GM12878 (cell line): ENCODE data around the gene SRL.

Experiments used
- MTA3 ChIP-seq: IDR thresholded peaks from 2 replicates; pipeline ENCODE4 v1.6.1; 2012; ENCODE audit warnings: low read length, inconsistent platforms, borderline replicate concordance
- POLR2AphosphoS5 ChIP-seq: IDR thresholded peaks from 2 replicates; pipeline ENCODE4 v1.6.1; 2011; ENCODE audit warnings: mild to moderate bottlenecking, low read length, inconsistent platforms
- SIN3A ChIP-seq: IDR thresholded peaks from 2 replicates; pipeline ENCODE4 v1.6.1; 2012; ENCODE audit warnings: low read depth, low read length, improper control_type of control experiment
- TF ChIP-seq, protein P1 (sequence below), 3 experiments: IDR thresholded peaks in 2 of 3; conservative IDR thresholded peaks in 1 of 3; 2 replicates each; pipeline ENCODE4 v1.5.1; 2011; ENCODE audit warnings: low read depth in 3 of 3, low read length in 3 of 3, mild to moderate bottlenecking in 3 of 3, control low read depth in 2 of 3, moderate library complexity in 2 of 3, inconsistent platforms in 1 of 3, mixed read lengths in 1 of 3; ENCODE audit not compliant: control insufficient read depth in 2 of 3, insufficient read depth in 1 of 3; ENCODE audit errors: extremely low read depth in 1 of 3

GRCh38 chr16:4176906-4177417 is 64.9 kb downstream of the SRL start:
- TF ChIP-seq SIN3A = no peak
- no peak for TF ChIP-seq POLR2AphosphoS5
- no peak for TF ChIP-seq MTA3
- TF ChIP-seq, protein P1, sequence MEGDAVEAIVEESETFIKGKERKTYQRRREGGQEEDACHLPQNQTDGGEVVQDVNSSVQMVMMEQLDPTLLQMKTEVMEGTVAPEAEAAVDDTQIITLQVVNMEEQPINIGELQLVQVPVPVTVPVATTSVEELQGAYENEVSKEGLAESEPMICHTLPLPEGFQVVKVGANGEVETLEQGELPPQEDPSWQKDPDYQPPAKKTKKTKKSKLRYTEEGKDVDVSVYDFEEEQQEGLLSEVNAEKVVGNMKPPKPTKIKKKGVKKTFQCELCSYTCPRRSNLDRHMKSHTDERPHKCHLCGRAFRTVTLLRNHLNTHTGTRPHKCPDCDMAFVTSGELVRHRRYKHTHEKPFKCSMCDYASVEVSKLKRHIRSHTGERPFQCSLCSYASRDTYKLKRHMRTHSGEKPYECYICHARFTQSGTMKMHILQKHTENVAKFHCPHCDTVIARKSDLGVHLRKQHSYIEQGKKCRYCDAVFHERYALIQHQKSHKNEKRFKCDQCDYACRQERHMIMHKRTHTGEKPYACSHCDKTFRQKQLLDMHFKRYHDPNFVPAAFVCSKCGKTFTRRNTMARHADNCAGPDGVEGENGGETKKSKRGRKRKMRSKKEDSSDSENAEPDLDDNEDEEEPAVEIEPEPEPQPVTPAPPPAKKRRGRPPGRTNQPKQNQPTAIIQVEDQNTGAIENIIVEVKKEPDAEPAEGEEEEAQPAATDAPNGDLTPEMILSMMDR (IDR thresholded peaks at IDR 0.05 in 2 of 3, conservative IDR thresholded peaks at IDR 0.05 in 1 of 3; ENCODE audit: control insufficient read depth in 2 of 3, extremely low read depth in 1 of 3, insufficient read depth in 1 of 3, low read depth in 3 of 3, low read length in 3 of 3) = no peak
